ENCODE data around the gene LRRN4CL. TPM values are rescaled to one million over a fixed set of nuclear protein-coding genes. Genes with fewer than 3 reads are reported as not detected.
A peak's percentile ranks its signal among the peaks of the same experiment; 100 is the strongest.

Gene LRRN4CL
- total RNA-seq, 4 donors from 2014 or later: 29.9 to 48.2 (median 39.2) TPM

DNA sequence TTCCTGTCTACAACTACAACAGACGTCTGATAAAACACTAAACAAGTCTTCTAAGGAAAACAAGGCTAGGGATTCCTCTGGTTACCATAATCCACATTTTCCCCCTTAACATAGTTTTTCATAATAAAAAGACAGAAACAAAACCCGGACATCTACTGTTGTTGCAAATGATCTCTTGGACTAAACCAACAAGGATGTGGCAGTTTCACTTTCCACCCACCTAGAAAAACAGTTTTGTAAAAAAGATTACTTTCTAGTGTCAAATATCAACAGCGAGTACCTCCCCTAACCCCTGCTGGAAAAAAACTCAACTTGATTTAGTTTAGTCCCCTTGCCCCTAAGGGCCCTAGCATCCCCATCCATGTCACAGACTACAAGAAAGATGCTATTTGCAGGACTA is 23.5 kb upstream of the LRRN4CL start:
- Histone ChIP-seq H3K4me3 (no peak overlapping the region), H3K36me3 (peaks cover 52 to 74% (median 73%) of the 10 kb centered on the region in 4 donors), H3K4me1 (peaks cover 19 to 35% (median 26%) of the 10 kb centered on the region in 4 donors), H3K27me3 (no peaks in the 10 kb centered on the region), H3K9me3 (no peaks in the 10 kb centered on the region), H3K27ac (replicated peaks in 1 of 4) (no peak overlapping the region)
- TF ChIP-seq EP300 (IDR thresholded peaks at IDR 0.05) (no peak), POLR2A (IDR thresholded peaks at IDR 0.05; ENCODE audit: low read depth) (no peak), POLR2AphosphoS5 (IDR thresholded peaks at IDR 0.05) (no peak)
- TF ChIP-seq, protein P1, sequence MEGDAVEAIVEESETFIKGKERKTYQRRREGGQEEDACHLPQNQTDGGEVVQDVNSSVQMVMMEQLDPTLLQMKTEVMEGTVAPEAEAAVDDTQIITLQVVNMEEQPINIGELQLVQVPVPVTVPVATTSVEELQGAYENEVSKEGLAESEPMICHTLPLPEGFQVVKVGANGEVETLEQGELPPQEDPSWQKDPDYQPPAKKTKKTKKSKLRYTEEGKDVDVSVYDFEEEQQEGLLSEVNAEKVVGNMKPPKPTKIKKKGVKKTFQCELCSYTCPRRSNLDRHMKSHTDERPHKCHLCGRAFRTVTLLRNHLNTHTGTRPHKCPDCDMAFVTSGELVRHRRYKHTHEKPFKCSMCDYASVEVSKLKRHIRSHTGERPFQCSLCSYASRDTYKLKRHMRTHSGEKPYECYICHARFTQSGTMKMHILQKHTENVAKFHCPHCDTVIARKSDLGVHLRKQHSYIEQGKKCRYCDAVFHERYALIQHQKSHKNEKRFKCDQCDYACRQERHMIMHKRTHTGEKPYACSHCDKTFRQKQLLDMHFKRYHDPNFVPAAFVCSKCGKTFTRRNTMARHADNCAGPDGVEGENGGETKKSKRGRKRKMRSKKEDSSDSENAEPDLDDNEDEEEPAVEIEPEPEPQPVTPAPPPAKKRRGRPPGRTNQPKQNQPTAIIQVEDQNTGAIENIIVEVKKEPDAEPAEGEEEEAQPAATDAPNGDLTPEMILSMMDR (IDR thresholded peaks at IDR 0.05): no peak
- intact Hi-C loops (cut with DNase I): no loop called here
- WGBS: 64% methylated on average over 3 of the region's 3 CpGs
- DNase-seq (ENCODE audit: extremely low spot score): no peak

DNA sequence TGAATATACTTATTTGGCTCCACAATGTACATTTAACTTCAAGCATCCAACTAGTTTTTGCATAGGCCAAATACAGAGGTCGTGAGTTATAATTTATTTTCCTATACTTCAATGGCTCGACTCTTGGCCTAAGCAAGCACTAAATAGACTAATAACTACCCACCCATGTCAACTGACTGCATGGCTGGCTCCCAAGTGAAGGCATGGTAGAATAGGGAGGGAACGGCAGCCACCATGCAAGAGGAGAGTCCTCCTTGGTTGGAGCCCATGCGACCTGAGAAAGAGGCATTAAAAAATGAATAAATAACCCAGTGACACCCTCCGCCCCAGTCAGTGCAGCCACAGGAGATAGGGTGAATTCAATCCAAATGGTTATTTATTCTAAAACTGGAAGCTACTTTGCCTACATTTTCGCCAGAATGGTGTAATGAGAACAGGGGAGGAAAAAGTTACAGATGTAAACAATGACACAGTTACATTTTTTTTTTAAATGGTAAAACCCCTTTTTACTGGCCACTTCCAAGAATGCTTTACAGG is 23.0 kb upstream of the LRRN4CL start:
- TF ChIP-seq POLR2A (IDR thresholded peaks at IDR 0.05; ENCODE audit: low read depth): no peak
- TF ChIP-seq, protein P1 (IDR thresholded peaks at IDR 0.05): no peak
- TF ChIP-seq POLR2AphosphoS5 (IDR thresholded peaks at IDR 0.05): no peak
- no peak for TF ChIP-seq EP300 (IDR thresholded peaks at IDR 0.05)
- DNase-seq (ENCODE audit: extremely low spot score): no peak
- 78% methylated on average over 6 of the region's 6 CpGs for WGBS
- Histone ChIP-seq H3K9me3 (no peaks in the 10 kb centered on the region), H3K27me3 (no peaks in the 10 kb centered on the region), H3K4me3 (no peak overlapping the region), H3K4me1 (peaks cover 22 to 36% (median 28%) of the 10 kb centered on the region in 4 donors), H3K36me3 (peaks cover 46 to 69% (median 68%) of the 10 kb centered on the region in 4 donors), H3K27ac (replicated peaks in 1 of 4) (no peak overlapping the region)
- intact Hi-C loops (cut with DNase I): no loop called here

DNA sequence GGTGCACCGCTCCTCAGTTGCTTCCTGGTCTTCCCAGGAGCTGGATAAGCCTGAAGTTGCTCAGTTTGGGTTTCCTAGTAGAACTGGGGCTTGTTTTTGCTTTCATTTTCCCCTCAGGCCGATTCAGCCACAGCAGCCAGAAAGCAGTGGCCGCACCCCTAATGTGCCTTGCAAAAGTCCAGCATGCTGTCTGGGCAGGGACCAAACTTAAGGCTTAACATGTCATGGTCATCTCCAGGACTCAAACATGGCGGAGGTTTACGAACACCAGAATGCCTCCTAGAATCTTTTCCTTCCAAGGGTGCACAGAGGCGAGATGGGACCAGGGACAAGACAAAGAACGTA is 20.6 kb upstream of the LRRN4CL start:
- no peak for TF ChIP-seq POLR2AphosphoS5 (IDR thresholded peaks at IDR 0.05)
- peaks cover 42 to 49% (median 45%) of the 10 kb centered on the region in 4 donors for H3K4me1 ChIP-seq
- peaks cover 24 to 45% (median 44%) of the 10 kb centered on the region in 4 donors for H3K36me3 ChIP-seq
- H3K27ac ChIP-seq (replicated peaks in 1 of 4): peak overlapping the region; percentile 91 to 95 (median 92)
- DNase-seq (ENCODE audit: extremely low spot score): no peak
- H3K27me3 ChIP-seq: no peaks in the 10 kb centered on the region
- WGBS: 58% methylated on average over 6 of the region's 7 CpGs
- peak overlapping the region; percentile 57 to 70 (median 65) for H3K4me3 ChIP-seq
- intact Hi-C loops (cut with DNase I): no loop called here
- H3K9me3 ChIP-seq: no peaks in the 10 kb centered on the region

DNA sequence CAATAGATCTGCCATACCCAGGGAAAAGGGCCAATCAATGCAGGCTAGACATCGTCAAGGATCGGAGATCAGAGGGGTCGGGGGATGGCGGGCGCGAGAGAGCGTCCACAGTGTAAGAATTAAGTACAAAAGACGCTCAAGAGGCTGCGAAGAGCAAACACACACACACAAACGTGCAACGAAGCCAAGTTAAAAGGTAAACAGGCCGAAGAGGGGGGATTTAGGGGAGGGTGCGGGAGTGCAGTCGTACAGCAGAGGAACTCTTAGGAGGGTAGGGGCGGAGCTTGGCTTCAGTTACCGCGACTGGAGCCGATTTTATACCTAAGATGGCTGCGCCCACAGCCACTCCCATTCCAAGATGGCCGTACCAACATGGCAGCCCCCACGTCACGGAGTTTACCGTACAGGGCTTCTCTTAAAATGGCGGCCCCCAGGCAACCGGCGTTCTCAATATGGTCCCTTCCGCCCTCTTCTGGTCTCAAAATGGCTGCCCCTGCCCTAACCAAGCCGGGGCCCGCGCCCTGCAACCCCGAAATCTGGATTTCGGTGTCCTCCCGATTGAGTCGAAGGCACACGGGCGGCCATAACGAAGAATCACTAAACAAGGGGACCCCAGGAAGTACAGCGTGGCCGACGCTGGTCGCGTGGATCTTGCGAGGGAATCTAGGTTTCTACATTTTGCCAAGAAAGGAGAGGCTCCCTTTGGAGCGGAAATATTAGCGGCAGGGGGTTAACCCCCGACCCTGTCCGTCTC is 20.1 kb upstream of the LRRN4CL start:
- peaks cover 43 to 51% (median 44%) of the 10 kb centered on the region in 4 donors for H3K4me1 ChIP-seq

DNA sequence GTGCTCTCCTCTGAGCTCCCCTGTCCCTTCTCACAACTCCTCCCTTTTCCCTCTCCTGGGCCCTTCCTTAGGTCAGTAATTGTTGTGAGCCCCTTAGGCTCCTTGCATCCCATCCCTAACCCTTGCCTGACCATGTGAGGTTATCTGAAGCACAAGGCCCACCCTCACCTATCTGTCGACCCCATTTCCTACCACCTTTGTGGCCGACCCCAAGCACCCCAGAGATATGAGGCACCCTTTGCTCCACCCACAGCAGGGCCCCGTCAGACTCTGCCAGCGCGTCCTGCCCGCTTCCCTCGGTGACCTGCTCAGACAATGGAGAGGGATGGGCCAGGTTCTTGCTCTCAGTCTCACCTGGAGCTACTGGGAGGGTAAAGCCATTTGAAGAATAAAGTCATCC is 19.5 kb upstream of the LRRN4CL start:
- Histone ChIP-seq H3K36me3 (peaks cover 17 to 33% (median 32%) of the 10 kb centered on the region in 4 donors), H3K4me3 (peak overlapping the region; percentile 57 to 70 (median 65)), H3K27ac (replicated peaks in 1 of 4) (peak overlapping the region; percentile 91 to 95 (median 92)), H3K4me1 (peaks cover 38 to 51% (median 44%) of the 10 kb centered on the region in 4 donors), H3K9me3 (no peaks in the 10 kb centered on the region), H3K27me3 (no peaks in the 10 kb centered on the region)
- 6% methylated on average over 7 of the region's 7 CpGs for WGBS
- intact Hi-C loops (cut with DNase I): no loop called here
- DNase-seq (ENCODE audit: extremely low spot score): no peak
- TF ChIP-seq POLR2AphosphoS5 (IDR thresholded peaks at IDR 0.05) (no peak), POLR2A (IDR thresholded peaks at IDR 0.05; ENCODE audit: low read depth) (no peak), EP300 (IDR thresholded peaks at IDR 0.05) (no peak)
- TF ChIP-seq, protein P1 (IDR thresholded peaks at IDR 0.05): no peak

More for the DNA sequence above, 20.1 kb upstream of the LRRN4CL start:
- TF ChIP-seq POLR2AphosphoS5 (IDR thresholded peaks at IDR 0.05) (peak; percentile 87 to 88), EP300 (IDR thresholded peaks at IDR 0.05) (no peak), POLR2A (IDR thresholded peaks at IDR 0.05; ENCODE audit: low read depth) (no peak)
- TF ChIP-seq, protein P1 (IDR thresholded peaks at IDR 0.05): peak in 2 of 3 experiments; percentile 14 to 40
- Histone ChIP-seq H3K36me3 (peaks cover 19 to 40% (median 39%) of the 10 kb centered on the region in 4 donors), H3K27me3 (no peaks in the 10 kb centered on the region), H3K27ac (replicated peaks in 1 of 4) (peak overlapping the region; percentile 91 to 95 (median 92)), H3K9me3 (no peaks in the 10 kb centered on the region), H3K4me3 (peak overlapping the region; percentile 57 to 70 (median 65))
- peak; percentile 99 for DNase-seq (ENCODE audit: extremely low spot score)
- WGBS: 2% methylated on average over 46 of the region's 47 CpGs
- intact Hi-C loops (cut with DNase I): no loop called here
